CD4-positive, alpha-beta T cell treated with Interleukin-21 for 1 hour (primary cell): ENCODE measurements around the gene CDC14B.
"Not testable (repeated sequence)": the region's sequence is repeated elsewhere in the genome, so short reads cannot be mapped to it uniquely, and the experiment has no call there.

ENCODE experiments used
- DNase-seq: peaks from one replicate; pipeline ENCODE4 v3.0.0-alpha.2; 2020

The CDC14B gene

GRCh38 chr9:96524764-96525163 is 94.9 kb downstream of the CDC14B start:
- DNase-seq, result no peak

- no peak for DNase-seq
Measured at GRCh38 chr9:96524045-96524444, 95.6 kb downstream of the CDC14B start.

- DNase-seq, result no peak
Measured at GRCh38 chr9:96523374-96523773, 96.3 kb downstream of the CDC14B start.

GRCh38 chr9:96522366-96522765 is 97.3 kb downstream of the CDC14B start:
- peak; percentile 5 for DNase-seq

GRCh38 chr9:96519787-96520186 is 99.9 kb downstream of the CDC14B start:
- DNase-seq, result no peak

- DNase-seq, result no peak
Measured at GRCh38 chr9:96519095-96519494, 100.5 kb downstream of the CDC14B start.

- DNase-seq, result no peak
Measured at GRCh38 chr9:96515621-96516470, 103.8 kb downstream of the CDC14B start.

- DNase-seq, result no peak
Measured at GRCh38 chr9:96514800-96515158, 104.9 kb downstream of the CDC14B start.

GRCh38 chr9:96514108-96514799 is 105.4 kb downstream of the CDC14B start:
- DNase-seq, result no peak

GRCh38 chr9:96513622-96514021 is 106.0 kb downstream of the CDC14B start:
- DNase-seq, result no peak

GRCh38 chr9:96512240-96512639 is 107.4 kb downstream of the CDC14B start:
- no peak for DNase-seq

- no peak for DNase-seq
Measured at GRCh38 chr9:96510258-96510657, 109.4 kb downstream of the CDC14B start.

- no peak for DNase-seq
Measured at GRCh38 chr9:96509848-96510247, 109.8 kb downstream of the CDC14B start.

- no peak for DNase-seq
Measured at GRCh38 chr9:96509026-96509425, 110.6 kb downstream of the CDC14B start.

GRCh38 chr9:96508227-96508940 is 111.3 kb downstream of the CDC14B start:
- DNase-seq, result no peak

GRCh38 chr9:96505316-96505991 is 114.2 kb downstream of the CDC14B start:
- no peak for DNase-seq

GRCh38 chr9:96503918-96504317 is 115.7 kb downstream of the CDC14B start:
- DNase-seq, result no peak

GRCh38 chr9:96503374-96503748 is 116.3 kb downstream of the CDC14B start:
- not testable (repeated sequence) for DNase-seq

GRCh38 chr9:96502539-96503373 is 116.9 kb downstream of the CDC14B start:
- no peak for DNase-seq

- DNase-seq, result no peak
Measured at GRCh38 chr9:96501633-96502538, 117.8 kb downstream of the CDC14B start.
